Myocyte (in vitro differentiated cells): ENCODE data around the gene NANOS3. TPM values are rescaled to one million over a fixed set of nuclear protein-coding genes. Genes with fewer than 3 reads are reported as not detected.
"Not testable (repeated sequence)": the region's sequence is repeated elsewhere in the genome, so short reads cannot be mapped to it uniquely, and the experiment has no call there.

Experiments used
- DNase-seq: peaks from one replicate; pipeline ENCODE4 v3.0.0-alpha.2; 2012; ENCODE audit warnings: low read depth
- microRNA counts: library from miRNA; unstranded; fragments of <30 nt; microRNA quantifications from one replicate; lab custom pipeline; 2016
- microRNA-seq: library from miRNA; unstranded; fragments of <30 nt; microRNA quantifications from one replicate; pipeline ENCODE4, GENCODE V29; 2016
- total RNA-seq: library from RNA; depleted of rRNA; stranded (reverse); fragments of >200 nt; gene quantifications from 2 replicates; pipeline ENCODE4 v1.2.3, GENCODE V29; 2014

NANOS3 gene
- total RNA-seq, 1 donor from 2014 or later = not detected

GRCh38 chr19:13918726-13919411 is 41.9 kb downstream of the NANOS3 start:
- no peak for DNase-seq

GRCh38 chr19:13920524-13920923 is 43.6 kb downstream of the NANOS3 start:
- no peak for DNase-seq

- no peak for DNase-seq
Measured at GRCh38 chr19:13920940-13921747, 44.2 kb downstream of the NANOS3 start.

GRCh38 chr19:13922118-13922517 is 45.2 kb downstream of the NANOS3 start:
- DNase-seq = not testable (repeated sequence)

- no peak for DNase-seq
Measured at GRCh38 chr19:13923194-13923987, 46.5 kb downstream of the NANOS3 start.

GRCh38 chr19:13926010-13926409 is 49.1 kb downstream of the NANOS3 start:
- no peak for DNase-seq

GRCh38 chr19:13926715-13927114 is 49.8 kb downstream of the NANOS3 start:
- DNase-seq = no peak

GRCh38 chr19:13929340-13929739 is 52.4 kb downstream of the NANOS3 start:
- DNase-seq = no peak

- no peak for DNase-seq
Measured at GRCh38 chr19:13929956-13930355, 53.0 kb downstream of the NANOS3 start.

MicroRNA genes within 50 kb of the gene (microRNA counts, 767-probe panel; counts per million panel counts)
- microRNA hsa-miR-181c-5p (lab: Ali Mortazavi, UCI) (not detected), microRNA hsa-miR-23a-3p (lab: Ali Mortazavi, UCI) (16,951 counts per million, percentile 93 among the panel's probes with 10 or more counts), microRNA hsa-miR-24-3p (lab: Ali Mortazavi, UCI) (13,914 counts per million, percentile 75 among the panel's probes with 10 or more counts), microRNA hsa-miR-27a-3p (lab: Ali Mortazavi, UCI) (not detected)

Small RNAs within 50 kb of the gene (microRNA-seq; reads per million reads assigned to microRNA genes)
- gene MIR181C (739 reads per million, percentile 77 among the genes with 10 or more reads in this experiment), gene MIR181D (416 reads per million, percentile 71 among the genes with 10 or more reads in this experiment)

Other genes with a start within 250 kb of the NANOS3 start
- 36.0 and 37.2 TPM in 2 replicates for gene MRI1, start 112.6 kb upstream of the NANOS3 start, total RNA-seq
- 147 and 150 TPM in 2 replicates for gene C19orf53, start 102.7 kb upstream of the NANOS3 start, total RNA-seq
- 6.4 and 14.9 TPM in 2 replicates for gene ZSWIM4, start 81.7 kb upstream of the NANOS3 start, total RNA-seq
- 0.43 and 1.0 TPM in 2 replicates for gene BRME1, start 29.0 kb downstream of the NANOS3 start, total RNA-seq
- 15.9 and 23.7 TPM in 2 replicates for gene CC2D1A, start 29.1 kb downstream of the NANOS3 start, total RNA-seq
- 2.0 and 5.6 TPM in 2 replicates for gene PODNL1, start 61.3 kb downstream of the NANOS3 start, total RNA-seq
- gene DCAF15, start 75.4 kb downstream of the NANOS3 start, total RNA-seq = 13.7 and 15.8 TPM in 2 replicates
- gene RFX1, start 129.2 kb downstream of the NANOS3 start, total RNA-seq = 2.0 and 2.5 TPM in 2 replicates
- not detected in 2 replicates for gene RLN3, start 151.0 kb downstream of the NANOS3 start, total RNA-seq
- gene IL27RA, start 154.6 kb downstream of the NANOS3 start, total RNA-seq = 0.32 TPM in 1 of 2 replicates, not detected in the other
- gene PALM3, start 184.9 kb downstream of the NANOS3 start, total RNA-seq = not detected in 2 replicates
- 2.7 and 3.0 TPM in 2 replicates for gene MISP3, start 195.7 kb downstream of the NANOS3 start, total RNA-seq
- not detected in 2 replicates for gene C19orf67, start 208.6 kb downstream of the NANOS3 start, total RNA-seq
- 25.9 and 41.0 TPM in 2 replicates for gene SAMD1, start 213.6 kb downstream of the NANOS3 start, total RNA-seq
- 84.3 and 87.2 TPM in 2 replicates for gene PRKACA, start 240.6 kb downstream of the NANOS3 start, total RNA-seq